GM18520 (cell line): ENCODE results near the gene CNDP2.

Experiments
- ATAC-seq: cut with Tn5 transposase; IDR thresholded peaks from one replicate; pipeline ENCODE4 v1.9.1; 2021; ENCODE audit not compliant: unreplicated experiment

The CNDP2 gene

GRCh38 chr18:74533666-74534065 lies 37.5 kb downstream of the CNDP2 start:
- no peak for ATAC-seq

- no peak for ATAC-seq
Observed at GRCh38 chr18:74534150-74534969, 38.2 kb downstream of the CNDP2 start, which contains the start of gene CNDP1. TSS of gene CNDP1 (plus strand) at chr18:74534500. CDS start at chr18:74534668, 168 bp downstream.

GRCh38 chr18:74534981-74535649 lies 39.0 kb downstream of the CNDP2 start:
- peak; percentile 82 for ATAC-seq

GRCh38 chr18:74539289-74539688 lies 43.1 kb downstream of the CNDP2 start:
- no peak for ATAC-seq

GRCh38 chr18:74540652-74541421 lies 44.7 kb downstream of the CNDP2 start:
- ATAC-seq = no peak

GRCh38 chr18:74541703-74542555 lies 45.8 kb downstream of the CNDP2 start:
- no peak for ATAC-seq

- ATAC-seq = no peak
Observed at GRCh38 chr18:74544898-74545297, 48.7 kb downstream of the CNDP2 start.

- ATAC-seq = no peak
Observed at GRCh38 chr18:74546007-74546406, 49.8 kb downstream of the CNDP2 start.

GRCh38 chr18:74546751-74547530 lies 50.8 kb downstream of the CNDP2 start:
- no peak for ATAC-seq

- no peak for ATAC-seq
Observed at GRCh38 chr18:74547860-74548259, 51.7 kb downstream of the CNDP2 start.

- ATAC-seq = no peak
Observed at GRCh38 chr18:74549591-74550104, 53.5 kb downstream of the CNDP2 start.

GRCh38 chr18:74550886-74551285 lies 54.7 kb downstream of the CNDP2 start:
- ATAC-seq = no peak

- ATAC-seq = no peak
Observed at GRCh38 chr18:74551452-74551851, 55.3 kb downstream of the CNDP2 start.

GRCh38 chr18:74551936-74552555 lies 55.9 kb downstream of the CNDP2 start:
- ATAC-seq = peak; percentile 95

GRCh38 chr18:74556126-74556525 lies 60.0 kb downstream of the CNDP2 start:
- ATAC-seq = no peak

GRCh38 chr18:74558096-74558495 lies 61.9 kb downstream of the CNDP2 start:
- ATAC-seq = no peak

GRCh38 chr18:74562131-74562730 lies 66.1 kb downstream of the CNDP2 start:
- no peak for ATAC-seq

GRCh38 chr18:74562775-74563174 lies 66.6 kb downstream of the CNDP2 start:
- ATAC-seq = no peak

- ATAC-seq = no peak
Observed at GRCh38 chr18:74563999-74564398, 67.8 kb downstream of the CNDP2 start.
